Astrocyte of the hippocampus (primary cell): ENCODE data around the gene ACKR3.
A peak's percentile ranks its signal among the peaks of the same experiment; 100 is the strongest.

Source experiments
- DNase-seq: peaks from one replicate; pipeline ENCODE4 v3.0.0; 2011; ENCODE audit warnings: low read depth, low spot score

ACKR3 gene

DNA sequence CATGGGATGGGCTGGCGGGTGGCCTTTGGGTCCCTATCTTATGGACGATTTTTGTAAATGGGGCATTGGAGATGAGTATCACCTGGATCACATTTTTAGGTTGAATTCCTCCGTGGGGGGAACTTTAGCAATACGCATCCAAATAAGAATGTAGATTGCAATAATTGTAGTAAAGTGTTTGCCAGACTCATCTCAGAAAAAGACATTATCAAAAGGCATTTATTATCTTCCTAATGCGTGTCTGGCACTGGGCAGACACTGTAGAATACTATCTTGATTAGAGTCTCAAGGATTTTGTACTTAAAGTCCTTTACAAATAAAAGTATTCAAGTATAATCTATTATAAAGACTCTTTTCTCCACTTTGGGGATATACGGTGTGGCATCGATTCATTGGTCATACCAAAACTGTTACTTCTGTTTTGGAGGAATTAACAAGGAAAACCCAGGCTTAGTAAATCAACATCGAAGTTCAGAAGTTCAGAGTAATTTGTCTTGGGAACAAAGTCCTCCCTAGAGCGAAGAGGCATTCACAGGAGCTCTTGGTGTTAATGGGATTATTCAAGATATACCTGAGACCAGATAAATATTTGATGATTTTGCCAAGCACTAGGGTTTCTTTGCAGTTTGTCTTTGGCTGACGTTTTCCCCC is 578 bp upstream of the ACKR3 start:
- peak; percentile 16 for DNase-seq

- DNase-seq = peak; percentile 25
These were observed 650 bp downstream of the ACKR3 start for GRCh38 chr2:236570081-236570868.

GRCh38 chr2:236571145-236571544 is 1.5 kb downstream of the ACKR3 start:
- DNase-seq = peak; percentile 23

DNA sequence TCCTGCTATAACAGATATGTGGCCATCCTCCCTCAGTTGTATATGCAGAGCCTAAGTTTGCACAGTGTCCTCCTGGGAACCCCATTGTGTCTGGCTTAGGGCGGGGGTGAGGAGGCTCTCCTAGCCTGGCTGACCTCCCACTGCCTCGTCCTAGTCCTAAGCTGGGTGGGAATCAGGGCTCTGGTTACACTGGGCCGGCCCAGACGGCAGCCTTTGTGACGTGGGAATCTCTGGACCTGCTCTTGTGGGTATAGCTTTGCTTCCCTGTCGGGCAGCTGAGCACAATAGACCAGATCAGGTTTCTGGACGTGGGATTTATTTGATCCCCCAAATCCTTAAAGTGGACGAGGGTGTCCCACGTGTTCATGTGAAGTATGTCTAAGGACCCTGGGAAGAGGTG is 2.9 kb downstream of the ACKR3 start:
- peak; percentile 28 for DNase-seq

DNA sequence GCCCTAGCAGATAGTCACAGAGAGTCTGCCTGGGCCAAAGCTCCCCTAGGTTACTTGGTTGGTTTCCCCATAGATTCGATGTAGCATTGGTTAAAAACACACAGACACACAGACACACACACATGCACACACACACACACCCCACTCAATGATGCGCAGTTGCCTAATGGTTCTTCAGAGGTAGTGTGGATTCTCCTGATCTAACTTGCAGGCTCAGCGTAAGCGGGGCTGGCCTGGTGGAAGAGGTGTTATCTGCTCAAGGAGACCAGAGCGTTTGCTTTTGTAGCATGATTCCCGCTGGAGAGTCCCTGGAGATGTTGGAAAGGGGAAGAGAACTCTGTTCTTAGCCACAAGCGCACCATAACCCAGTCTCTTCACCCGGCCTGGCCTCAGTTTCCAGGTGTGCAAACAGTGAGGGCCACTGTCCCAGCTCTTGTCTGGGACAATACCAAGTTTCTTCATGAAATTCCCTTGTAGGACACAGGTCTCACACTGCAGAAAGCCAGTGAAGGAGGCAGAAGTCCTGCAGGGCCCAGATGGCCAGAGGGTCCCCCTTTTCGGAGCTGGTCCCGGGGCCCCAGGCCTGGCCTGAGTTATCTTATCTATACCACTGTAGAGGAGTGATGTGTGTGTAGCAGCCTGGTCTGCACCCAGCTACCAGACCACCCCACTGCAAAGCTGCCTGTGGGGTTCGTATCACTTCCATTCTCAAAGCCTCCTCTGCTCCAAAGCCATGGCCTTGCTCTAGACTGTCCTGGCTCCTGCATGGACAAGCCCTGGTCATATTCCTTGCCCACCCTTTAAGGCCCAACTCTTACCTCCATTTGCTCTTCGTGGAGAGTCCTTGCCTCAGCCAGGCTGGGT is 3.7 kb downstream of the ACKR3 start:
- DNase-seq = no peak

DNA sequence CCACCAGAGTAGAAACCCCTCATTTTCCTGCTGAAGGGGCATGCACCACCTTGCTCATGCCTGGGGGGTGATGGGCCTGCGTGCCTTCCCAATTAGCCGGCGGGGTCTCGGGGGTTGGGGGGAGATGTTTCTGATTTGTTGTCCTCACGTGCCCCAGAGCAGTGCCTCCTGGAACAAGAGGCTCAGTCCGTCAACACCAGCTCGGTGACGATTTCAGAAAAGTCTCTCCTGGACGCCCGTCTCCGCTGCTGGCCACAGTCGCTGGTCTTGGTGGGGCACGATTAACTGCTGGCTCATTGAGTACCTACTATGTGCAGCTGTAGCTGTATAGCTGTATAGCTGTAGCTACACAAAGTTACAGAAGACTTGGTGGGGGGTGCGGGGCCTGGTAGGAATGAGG is 4.4 kb downstream of the ACKR3 start:
- DNase-seq = no peak

GRCh38 chr2:236574424-236575145 is 5.0 kb downstream of the ACKR3 start:
- no peak for DNase-seq

DNA sequence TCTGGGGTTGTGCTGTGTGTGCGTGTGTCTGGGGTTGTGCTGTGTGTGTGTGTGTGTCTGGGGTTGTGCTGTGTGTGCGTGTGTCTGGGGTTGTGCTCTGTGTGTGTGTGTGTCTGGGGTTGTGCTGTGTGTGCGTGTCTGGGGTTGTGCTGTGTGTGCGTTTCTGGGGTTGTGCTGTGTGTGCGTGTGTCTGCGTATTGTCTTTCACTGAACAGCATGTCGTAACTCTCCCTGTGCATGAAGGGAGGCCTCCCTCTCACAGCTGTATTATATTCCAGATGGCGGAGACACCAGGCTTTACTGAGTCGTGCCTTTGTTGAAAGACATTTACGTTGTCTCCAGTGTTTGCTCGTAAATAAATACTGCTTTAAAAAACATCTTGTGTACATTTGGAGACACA is 5.9 kb downstream of the ACKR3 start:
- no peak for DNase-seq

DNA sequence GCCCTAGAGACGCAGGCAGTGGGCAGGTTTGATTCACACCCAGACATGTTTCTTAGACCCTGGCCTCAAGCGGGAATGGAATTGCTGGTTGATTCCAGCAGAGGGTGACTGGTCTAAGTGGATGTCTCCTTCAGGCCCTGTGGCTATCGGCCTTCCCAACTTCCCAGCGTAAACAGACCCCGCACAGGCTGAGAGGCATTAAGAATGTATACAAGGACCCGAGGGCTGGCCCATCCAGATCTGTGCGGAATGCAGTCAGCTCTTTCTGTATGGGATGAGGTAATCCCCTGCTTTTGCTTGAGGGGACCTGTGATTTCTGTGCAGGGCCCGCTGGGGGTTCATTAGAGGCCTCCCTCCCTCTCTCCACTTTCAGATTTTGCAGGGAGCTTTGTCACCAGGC is 6.5 kb downstream of the ACKR3 start:
- peak; percentile 66 for DNase-seq

DNA sequence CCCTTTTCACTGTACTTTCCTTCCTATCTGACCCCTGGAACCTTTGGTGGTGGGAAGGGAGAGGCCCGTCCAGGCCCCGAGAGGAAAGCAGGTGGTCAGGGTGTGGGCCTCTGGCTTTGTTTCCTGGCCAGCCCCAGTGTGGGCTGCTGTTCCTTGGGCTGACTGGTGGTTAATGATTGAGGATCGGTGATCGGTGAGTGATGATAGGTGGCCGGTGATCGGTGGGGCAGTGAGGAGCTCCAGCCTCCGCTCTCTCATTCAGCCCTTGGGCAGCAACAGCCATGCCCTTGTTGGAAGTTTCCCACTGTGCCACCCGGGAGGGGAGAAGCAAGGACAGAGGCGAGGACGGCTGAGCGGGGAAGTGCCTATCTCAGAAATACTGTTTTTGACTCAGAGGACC is 7.3 kb downstream of the ACKR3 start:
- DNase-seq = no peak

DNA sequence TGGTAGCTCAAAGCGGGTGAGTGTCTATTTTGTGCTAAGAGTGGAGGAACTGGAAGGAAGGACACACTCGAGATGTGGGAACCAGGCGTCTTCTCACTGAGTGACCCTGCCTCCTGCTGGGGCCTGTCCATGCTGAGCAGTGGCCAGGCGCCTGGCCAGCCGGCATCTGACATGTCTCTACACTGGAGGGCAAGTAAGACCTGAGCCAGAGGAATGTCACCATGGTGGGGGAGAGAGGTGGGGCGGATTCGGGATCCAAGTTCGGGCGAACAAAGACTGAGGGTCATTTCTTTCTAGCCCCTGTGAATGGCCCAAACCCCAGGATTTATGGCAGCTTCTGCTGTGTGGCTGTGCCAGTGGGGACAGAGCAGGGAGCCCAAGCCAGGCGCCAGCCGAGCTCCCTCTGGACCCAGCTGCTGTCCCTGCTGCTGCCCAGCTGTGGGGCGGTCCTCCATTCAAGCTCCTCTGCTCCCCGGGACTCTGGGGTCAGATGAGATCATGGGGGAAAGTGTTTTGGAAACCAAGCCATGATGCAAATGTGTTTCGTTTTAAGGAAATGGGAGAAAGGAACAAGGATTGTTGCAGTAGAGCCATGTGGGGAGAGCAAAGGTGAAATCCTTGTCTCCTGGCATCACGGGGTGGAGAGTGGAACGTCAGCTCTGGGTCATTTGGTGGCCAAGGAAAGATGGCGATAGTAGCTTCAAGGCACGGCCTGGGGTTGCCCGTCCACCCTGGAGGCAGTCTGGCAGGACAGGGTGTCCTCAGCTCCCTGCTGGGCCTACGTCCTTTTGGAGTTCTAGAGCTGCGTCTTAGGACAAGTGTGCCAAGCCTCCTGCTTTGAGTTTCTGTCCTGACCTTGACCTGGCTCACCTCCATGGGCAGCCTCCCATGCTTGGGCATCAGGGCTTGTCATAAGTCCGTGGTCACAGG is 8.1 kb downstream of the ACKR3 start:
- no peak for DNase-seq

DNA sequence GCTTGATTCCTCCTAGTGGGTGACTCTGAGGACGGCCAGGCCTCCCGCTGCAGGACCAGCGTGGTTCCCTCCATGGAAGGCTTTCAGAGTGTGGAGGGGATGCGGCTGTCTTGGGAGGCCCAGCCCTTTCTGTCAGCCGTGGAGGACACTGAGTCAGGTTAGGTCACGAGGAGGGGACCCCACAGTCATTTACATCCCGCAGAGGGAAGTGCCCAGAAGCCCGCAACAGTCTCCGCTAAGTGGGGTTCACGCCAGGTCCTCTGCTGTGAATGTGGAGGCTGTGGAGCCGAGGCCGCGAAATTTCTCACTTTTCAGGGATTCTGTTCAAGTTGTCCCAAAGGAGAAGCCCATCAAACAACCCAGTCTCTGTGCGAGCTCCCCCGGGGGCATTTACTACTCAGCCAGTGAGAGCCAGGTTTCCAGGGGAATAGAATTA is 8.8 kb downstream of the ACKR3 start:
- DNase-seq = no peak

DNA sequence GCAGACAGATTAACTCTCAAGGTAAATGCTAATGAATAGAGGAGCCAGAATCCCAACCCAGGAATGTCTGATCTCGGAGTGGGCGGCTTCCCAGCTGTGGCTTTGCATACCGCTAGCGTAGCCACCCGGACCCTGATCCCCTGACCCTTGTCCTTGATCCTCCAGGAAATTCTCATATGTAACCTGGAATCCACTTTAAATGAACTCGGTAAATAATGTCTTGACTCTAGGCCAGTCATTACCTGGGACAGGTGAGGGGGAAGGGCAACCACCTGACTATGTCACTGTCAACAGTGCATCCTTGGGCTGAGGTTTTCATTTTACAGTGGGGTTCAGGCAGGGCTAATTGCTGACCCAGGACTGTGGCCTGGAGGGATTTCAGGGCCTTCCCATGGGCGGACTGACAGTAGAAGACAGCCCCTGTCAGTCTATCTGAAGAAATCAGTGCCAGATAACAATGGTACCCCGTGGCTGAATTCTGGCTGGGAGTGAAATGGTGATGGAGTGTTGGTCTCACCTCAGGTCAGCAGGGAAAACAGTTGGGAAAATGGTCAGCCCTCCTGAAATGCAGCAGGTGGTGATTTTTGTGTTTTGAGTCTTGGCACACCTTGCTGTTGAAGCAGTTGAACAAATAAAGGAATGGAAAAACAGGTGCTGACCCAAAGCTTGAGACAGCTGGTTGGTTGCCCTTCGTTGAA is 9.6 kb downstream of the ACKR3 start:
- DNase-seq = no peak

GRCh38 chr2:236579746-236580315 is 10.2 kb downstream of the ACKR3 start:
- peak; percentile 23 for DNase-seq

- no peak for DNase-seq
These were observed 11.2 kb downstream of the ACKR3 start for GRCh38 chr2:236580746-236581355.

DNA sequence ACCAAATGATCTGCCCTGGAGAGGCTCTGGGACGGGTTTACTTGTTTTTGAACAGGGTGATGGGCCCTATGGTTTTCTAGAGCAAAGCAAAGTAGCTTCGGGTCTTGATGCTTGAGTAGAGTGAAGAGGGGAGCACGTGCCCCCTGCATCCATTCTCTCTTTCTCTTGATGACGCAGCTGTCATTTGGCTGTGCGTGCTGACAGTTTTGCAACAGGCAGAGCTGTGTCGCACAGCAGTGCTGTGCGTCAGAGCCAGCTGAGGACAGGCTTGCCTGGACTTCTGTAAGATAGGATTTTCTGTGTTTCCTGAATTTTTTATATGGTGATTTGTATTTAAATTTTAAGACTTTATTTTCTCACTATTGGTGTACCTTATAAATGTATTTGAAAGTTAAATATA is 11.9 kb downstream of the ACKR3 start:
- no peak for DNase-seq

DNA sequence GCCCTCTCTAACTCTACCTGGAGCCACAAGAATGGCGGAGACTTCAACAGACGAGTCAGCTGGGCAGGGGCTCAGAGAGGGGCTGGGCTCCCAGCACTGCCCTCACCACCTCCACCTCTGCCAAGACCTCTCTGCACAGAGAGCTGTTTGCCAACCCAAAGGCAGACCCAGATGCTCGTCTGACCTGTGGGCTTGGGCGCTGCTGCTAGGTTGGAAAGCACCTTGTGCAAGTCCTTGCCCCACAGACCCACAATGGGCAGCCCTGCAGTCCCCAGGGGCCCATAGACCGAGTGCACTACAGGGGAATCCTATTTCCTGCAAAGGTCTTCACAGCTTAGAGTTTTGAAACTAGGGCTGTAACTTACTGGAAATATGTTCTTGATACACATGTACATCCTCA is 13.3 kb downstream of the ACKR3 start:
- no peak for DNase-seq

DNA sequence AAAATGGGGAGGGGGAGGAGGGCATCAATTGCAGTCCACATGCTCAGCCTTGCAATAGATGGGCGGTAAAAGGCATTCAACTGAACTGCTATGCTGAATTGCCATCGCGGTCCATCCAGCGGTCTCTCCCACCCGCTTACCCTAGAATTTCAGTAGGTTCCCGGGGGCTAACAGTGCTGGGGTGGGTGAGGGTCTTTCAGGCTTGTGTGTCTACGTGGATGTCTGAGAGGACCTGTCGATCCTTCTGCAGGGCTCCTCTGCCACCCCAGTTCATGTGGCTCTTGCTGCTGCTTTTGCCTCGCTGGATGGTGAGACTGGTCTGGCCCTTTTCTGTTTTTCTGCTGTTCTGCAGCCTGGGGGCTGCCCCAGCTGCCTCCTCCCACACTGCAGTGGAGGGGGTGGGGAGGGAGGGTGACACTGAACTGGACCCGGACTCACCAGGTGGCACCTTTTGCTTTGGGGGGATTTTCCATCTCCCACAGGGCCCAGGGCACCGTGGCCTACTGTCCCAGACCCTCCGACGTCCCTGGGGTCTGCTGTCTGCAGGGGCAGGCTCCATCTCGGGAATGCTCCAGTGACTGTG is 14.1 kb downstream of the ACKR3 start:
- no peak for DNase-seq
